GOT3 (cell line): ENCODE data around the gene ADARB2.
"Not testable (repeated sequence)": the region's sequence is repeated elsewhere in the genome, so short reads cannot be mapped to it uniquely, and the experiment has no call there.

Source experiments
- DNase-seq: peaks from one replicate; lab custom pipeline; 2025; ENCODE audit warnings: mixed read lengths; lab: John Stamatoyannopoulos, UW

The ADARB2 gene

DNA sequence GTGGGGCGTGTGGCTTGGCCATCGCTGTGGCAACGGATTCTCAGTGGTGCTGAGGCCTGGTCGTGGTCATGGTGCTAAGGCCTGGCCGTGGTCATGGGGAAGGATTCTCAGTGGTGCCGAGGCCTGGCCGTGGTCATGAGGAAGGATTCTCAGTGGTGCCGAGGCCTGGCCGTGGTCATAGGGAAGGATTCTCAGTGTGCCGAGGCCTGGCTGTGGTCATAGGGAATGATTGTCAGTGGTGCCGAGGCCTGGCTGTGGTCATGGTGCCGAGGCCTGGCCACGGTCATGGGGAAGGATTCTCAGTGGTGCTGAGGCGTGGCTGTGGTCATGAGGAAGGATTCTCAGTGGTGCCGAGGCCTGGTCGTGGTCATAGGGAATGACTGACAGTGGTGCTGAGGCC, 327.9 kb downstream of the ADARB2 start:
- DNase-seq, result no peak

DNA sequence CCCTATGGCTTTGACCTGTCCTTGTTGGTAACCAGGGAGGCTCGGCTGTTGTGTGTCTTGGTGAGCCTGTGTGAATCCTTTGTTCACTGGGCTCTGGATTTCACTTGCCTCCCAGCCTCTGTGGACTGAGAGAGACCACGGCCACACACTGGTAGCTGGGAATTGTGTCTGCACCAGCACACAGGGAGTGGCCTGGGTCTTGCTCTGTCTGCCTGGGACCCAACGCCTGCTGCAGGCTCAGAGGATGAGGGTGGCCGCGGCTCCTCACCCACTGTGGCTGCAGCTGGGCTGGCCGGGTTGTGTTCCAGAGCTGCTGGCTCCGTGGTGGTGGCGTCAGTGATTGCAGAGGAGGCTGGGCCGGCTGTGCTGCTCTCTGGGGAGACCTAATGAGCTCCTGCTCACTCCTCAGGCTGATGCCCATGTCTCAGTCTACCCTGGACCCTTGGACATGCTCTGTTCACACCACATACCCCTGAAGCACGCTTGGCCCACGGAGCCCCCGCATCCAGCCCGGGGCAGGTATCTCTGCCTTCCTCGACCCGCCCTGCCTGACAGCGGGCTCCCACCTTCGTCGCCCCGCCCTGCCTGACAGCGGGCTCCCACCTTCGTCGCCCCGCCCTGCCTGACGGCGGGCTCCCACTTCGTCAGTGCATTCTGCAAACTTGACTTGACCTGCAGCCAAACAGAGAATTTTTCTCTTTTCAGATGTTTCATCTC, 328.5 kb downstream of the ADARB2 start:
- DNase-seq, result no peak

DNA sequence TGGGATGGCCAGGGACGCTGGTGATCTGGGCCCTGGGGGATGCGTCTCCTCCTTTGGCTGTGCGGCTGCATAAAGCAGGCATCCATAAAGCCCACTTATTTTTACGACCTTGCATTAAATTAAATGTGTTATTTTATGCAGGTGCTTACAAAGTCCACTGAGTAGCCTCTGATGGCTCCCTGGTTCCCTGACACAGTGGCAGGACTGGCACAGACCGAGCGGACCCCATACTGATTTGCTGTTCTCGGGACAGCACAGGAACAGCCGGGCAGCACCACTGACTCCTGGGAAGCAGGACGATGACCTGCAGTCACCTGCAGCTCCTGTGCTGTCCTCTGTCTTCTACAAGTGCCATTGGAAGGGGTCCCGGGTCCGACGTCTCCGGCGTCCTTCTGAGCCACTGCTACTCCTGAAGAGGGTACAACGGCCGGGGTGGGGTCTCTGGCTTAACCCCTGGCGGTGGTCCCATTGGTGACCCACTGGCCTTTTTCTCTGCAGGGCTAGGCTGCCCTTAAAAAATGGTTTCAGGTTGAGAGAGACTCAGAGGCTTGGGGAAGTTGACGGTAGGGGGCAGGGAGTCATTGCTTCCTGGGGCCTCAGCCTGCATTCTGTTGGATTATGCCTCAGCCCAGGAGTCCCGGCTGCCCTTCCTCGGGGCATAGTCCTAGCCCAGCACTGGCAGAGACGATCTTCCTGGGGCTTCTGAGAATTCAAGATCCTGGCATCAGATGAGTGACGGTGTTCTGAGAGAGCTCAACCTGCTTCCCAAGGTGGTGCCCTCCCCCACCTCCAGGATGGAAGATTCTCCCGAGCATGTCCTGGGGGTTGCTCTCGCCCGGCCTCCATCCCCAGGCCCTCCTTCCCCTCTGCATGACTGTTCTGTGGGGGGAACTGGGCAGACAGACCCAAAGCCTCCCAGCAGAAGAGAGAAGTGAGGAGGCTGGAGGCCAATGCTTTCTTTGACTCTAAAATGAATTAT, 330.1 kb downstream of the ADARB2 start:
- DNase-seq, result no peak

DNA sequence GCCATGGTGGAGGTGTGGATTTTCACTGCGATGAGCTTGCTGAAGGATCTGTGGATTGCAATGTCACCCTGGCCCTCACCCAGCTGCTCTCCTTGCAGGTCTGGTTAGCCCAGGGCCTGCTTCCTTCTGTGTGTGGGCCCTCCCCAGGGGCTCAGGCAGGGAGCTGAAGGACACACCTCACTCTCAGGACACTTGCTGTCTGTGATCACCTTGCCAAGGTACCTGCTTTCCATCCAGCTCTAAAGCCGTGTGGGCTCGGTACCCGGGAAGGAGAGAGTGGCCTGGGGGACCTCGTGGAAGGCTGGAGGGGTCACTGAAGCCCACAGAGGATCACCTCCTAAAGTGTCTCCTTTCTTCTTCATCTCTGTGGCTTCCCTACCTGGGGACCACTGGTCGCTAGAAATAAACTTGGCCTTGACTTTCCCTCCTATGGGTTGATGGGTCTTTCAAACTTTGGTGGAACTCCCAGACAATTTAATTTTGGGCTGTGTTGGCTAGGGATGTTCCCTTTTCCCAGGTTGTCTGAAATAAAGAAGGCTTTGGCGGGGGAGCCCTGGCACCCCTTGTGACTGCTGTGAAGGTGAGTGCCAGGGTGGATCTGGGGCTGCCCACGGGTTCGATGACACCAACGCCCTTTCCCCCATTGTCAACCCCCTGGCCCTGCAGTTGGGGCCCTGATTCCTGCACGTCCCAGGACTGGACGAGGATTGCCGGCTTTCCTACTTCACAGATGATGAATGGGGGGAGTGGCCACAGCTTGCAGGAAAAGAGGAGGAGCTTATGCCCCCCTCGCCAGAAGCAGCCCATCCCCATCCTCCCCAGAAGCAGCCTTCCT, 331.0 kb downstream of the ADARB2 start:
- no peak for DNase-seq

DNA sequence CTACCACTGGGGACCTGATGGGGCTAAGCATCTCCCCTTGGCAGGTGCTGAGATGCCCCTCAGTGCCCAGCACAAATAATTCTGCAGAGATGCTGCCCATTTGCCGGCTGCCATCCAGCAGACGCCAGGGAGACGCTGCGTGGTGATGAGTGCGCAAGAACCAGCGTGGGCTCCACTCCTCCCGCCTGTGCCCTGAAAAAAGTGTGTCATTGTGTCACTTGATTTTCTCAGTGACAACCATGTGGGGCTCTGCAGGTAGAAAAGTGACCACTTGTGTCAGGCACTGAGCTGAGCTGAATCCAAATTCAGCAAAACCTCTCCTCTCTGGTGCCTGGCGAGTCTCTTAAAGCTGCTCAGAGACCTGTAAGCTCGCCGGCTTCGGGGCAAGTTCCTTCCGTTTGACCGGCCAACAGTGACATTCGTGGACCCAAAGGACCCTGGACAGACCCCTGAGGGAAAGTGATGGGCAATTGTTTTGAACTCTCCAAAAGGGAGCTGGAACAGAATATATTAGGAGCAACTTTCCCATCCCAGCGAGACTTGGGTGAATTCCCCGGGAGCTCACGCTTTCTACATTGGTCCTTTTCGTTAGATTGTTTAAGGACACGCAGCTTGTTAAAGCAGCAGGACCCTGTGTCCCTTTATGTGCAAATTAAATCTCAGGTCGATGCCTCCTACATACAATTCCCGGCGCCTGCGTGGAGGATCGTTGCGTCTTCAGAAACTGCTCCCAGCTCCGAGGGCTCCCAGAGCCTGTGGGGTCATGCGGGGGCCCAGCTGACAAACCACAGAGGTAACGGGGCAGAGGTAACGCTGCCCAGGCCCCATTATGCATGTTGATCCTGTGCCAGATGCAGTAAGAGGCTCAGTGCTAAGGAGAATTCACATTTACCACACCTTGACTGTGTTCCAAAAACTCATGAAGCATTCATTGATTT, 332.7 kb downstream of the ADARB2 start:
- DNase-seq, result no peak

DNA sequence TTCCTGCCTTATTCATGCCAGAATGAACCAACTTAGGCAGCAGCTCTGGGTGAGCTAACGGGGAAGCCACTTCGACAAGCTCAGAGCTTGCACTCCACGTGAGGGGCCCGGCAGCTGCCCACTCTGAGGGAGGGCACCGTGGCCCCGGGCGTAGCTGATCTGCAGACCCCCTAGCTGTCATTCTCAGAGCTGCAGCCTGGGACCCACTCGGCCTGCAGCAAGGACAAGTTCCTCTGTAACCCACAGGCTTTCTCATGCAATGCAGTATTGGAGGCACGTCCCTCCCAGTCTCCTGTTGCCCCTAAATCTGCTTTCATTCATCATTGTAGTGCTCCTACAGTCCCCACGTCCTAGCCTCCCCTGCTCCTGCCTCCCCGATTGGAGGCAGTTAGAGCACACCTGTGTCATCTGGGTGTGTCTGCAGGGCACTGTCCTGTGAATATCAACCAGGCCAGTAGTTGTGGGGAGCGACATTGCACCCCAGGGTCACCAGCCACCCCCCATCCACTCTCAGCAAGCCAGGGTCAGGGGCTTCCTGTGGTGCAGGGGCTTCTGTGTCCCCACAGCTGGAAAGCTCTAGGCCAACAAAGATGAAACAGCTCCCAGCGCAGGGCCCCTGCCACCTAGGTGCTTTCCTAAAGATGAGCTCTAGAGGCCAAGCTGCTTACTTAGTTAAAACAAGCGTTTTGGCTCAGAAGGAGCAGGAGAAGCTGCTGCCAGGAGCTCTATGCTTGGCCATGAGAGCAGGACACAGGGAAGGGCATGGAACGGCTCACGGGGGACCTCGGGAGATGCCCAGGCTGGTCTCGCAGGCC, 333.6 kb downstream of the ADARB2 start:
- no peak for DNase-seq

DNA sequence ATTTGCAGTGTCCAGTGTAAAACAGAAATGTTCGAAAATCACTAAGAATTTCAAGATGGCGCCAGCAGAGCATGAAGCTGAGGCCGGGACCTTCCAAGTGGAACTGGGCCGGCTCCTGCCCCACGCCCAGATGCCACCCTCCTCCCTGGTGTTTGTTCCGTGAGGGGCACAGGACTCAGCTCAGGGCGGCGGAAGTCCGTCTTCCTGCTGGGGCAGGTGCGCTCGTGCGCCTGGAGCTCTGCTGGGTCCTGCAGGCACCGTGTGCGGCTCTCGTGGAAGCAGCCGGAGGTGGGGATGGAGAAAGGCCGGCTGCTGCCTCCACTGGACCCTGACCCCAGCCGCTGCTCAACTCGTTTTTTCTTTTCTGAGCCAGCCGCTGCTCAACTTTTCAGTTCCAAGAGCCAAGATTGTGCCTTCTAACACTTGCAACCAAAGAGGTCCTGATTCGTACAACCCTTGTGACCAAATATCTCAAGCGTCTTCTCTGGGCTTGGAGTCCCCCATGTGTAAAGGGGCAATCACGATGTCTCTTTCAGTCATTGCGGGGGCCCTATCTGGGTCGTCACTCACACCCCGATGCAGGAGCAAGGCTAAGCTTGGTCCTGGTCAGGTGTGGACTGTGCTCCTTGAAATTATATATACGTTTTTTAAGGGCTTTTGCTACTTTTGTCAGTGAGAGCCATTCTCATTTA, 334.4 kb downstream of the ADARB2 start:
- no peak for DNase-seq

DNA sequence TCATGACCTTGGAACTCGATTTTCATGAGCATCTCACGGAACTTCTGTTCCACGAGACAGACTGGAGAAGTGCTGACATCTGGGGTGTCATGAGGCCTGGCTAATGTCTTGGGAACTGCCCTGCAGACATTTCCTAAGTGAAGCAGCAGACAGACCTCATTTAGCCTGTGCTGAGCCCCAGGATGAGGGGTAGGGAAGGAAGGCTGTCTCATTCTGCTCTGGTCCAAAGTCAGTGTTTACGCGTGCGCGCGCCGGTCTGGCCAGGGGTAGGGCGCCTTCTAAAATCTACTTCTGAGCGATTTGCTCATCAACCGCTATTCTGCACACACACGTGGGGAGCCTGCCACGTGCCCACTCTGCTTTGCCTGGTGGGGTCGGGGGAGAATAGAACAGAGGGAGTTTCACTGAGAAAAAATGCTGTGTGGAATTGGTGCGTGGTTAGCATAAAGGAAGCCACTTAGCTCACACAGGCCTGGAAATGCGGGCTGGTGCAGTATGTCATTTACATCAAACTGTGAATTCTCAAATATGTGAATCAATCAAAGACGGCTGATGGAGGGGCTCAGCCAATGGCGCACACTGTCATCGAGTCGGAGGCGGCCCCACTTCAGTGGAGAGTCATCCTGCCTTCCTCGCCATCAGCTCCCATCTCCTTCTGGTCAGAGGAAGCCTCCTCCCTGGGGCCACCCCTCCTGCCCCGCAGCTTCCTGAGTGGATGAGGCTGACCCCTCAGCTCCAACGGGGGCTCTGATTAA, 335.1 kb downstream of the ADARB2 start:
- DNase-seq, result no peak

DNA sequence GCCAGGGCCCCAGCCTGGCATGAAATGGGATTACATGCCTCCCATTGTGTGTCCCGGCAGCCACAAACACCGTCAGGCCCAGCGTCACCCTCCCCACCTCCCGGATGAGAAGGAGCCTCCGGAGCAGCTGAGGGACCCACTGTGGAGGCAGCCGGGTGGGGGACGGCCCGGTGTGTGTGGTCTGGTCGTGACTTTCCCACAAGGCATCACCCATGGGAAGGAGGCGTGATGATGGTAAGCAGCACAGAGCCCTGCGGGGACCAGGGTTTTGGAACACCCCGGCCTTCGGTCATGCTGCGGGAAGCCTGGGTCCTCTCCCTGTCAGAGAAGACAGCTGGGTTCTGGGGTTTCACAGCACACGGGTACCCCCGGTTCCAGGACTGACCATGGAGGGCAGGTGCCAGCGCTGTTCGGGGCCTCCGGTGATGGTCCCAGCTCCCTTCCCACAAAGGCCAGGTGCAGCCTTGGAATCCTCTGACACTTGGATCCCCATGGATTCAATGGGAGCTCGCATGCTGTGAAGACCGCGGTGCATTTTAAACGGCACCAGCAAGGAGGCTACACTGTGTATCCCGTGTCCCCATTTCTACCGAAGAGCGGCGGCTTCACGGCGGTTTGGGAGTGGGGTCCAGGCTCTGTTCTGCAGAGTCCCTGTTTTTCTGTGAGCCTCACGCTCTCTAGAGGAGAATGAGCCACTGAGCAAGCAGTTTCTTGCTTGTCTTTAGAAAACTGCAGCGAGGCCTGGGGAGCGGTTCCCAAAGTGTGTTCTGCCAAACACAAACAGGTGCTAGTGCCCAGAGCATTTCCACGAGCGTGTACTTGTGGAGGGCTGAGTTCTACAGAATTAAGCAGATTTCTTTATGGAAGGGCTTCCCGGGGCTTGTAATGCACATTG, 336.0 kb downstream of the ADARB2 start:
- DNase-seq, result no peak

DNA sequence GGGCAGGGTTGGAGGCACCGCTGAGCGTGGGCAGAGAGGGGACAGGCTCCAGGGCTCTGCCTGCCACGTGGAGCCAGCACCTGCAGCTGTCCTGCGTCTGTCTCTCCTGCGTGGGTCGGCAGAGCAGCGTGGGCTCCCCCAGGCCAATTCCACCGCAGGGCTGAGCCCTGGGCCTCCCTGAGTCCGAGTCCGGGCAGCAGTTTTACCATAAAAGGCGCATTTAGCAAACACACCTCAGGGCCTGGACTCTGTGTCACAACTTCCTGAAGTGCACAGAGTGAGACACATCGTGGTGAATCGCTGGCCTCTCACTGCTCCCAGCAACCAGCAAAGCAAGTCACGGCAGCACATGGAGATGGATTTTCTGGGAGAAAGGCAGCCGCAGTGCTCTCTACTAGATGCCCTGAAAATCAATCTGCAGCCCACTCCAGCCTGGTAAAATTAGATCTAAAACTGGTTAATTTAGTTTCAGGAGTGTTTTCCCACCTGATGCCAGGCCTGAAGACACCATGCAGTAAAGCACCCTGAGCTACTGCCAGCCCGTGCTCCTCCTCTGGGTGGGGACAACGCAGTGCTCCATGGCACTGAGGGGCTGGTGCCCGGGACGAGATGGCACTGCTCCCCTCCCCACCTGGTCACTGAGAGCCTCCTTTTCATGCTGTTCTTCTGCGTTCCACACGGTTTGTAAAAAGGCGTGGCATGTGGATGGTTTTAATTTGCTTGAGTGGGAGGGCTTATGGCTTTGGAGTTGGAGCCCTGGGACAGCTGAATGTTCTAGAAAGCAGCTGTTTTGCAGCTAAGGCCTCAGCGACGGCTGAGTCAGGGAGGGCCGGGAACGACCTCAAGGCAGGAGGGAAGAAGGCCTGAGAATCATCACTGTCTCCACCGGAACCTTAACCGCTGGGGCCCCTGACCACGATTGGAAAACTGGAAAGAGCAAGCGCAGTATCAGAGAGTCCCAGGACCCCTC, 336.9 kb downstream of the ADARB2 start:
- DNase-seq, result no peak

DNA sequence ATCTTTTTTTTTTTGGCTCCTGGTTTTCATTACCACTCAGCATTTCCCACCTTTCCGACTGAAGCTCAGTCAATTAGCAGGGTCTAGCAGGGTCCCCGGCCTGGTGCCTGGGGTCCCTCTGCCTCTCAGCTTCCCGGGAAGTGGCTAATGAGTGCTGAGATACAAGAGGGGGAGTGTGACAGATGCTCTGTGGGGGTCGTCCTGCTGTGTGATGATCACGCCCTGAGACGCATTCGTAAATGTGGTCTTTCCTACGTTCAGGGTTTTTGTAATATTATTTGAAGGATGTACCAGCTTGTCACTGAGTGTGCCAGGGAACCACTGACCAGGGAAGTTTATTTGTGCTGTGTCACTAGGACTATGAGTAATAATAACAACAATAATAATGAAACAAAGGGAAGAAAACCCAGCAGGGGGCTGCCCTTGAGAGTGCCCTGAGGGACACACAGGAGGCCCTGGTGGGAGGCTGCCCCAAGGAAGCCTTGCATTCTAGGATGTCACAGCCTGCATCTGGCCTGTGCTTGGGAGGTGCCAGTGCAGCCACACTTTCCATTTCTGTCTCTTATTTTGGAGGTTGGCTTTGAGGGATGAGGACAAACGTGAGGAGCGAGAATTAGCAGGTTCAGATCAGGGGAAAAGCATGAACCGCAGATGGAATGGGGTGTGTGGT, 337.8 kb downstream of the ADARB2 start:
- DNase-seq, result no peak

DNA sequence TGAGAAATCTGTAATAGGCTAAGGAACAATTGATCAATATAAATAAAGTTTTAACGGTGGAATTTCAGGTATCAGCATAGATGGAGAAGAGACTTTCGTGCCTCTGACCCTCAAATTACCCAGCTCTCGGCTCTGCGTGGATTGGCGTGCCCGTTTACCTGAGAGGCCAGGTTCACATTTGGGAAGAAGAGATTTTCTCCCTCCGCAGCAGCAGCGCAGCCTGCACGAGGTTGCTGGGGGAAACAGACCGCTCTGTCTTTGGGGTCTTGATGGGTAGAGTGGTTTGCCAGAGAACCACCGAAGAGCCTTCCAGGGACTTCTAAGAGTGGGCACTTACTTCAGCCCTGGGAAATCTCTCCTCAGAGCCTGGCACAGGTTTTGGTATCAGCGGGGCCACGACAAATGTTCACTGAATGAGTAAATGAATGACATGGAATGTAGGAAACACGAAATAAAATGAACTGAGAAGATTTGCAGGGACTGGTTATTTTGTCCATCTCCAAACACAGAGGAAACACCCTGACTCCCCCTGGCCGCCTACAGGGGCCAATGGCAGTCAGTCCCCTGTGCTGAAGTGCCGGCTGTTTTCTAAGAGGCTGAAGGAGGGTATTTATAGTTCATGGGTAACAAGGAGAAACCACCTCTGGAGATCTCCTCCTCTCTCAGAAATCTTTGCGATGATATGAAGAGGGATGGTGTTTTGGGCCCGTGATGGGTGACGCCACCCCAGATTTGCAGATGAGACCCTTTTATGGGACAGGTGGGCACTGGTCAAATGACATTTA, 338.5 kb downstream of the ADARB2 start:
- DNase-seq, result no peak

DNA sequence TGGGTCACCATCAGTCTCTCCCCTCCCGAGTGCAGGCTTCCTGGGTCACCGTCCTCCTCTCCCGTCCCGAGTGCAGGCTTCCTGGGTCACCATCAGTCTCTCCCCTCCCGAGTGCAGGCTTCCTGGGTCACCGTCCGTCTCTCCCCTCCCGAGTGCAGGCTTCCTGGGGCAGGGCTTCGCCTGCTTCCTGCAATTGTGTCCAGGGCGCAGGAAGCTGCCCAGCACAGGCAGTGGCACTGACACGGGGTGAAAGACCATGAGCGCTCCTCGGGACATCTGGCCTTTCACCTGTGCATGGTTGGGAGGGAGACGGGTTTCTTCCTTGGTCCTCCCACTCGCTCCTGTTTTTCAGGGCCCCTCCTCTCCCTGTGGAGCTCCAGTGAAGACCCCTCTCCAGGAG, 339.2 kb downstream of the ADARB2 start:
- DNase-seq, result not testable (repeated sequence)

DNA sequence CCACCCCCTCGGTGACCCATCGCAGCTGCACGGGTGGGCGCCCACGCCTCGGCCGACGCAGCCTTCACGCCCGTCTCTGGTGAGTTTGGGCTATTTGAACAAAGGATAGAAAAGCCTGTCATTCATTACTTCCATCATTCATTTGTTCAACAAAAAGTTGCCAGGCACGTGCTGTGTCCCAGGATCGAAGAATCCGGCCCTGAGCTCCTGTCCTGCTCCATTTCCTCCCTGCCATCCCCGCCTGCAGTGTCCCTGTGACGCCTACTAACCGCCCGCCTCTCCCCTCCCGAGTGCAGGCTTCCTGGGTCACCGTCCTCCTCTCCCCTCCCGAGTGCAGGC, 341.1 kb downstream of the ADARB2 start:
- no peak for DNase-seq
